ENCODE measurements around the gene ZMYM3.
A peak's percentile ranks its signal among the peaks of the same experiment; 100 is the strongest.

Gene ZMYM3

DNA sequence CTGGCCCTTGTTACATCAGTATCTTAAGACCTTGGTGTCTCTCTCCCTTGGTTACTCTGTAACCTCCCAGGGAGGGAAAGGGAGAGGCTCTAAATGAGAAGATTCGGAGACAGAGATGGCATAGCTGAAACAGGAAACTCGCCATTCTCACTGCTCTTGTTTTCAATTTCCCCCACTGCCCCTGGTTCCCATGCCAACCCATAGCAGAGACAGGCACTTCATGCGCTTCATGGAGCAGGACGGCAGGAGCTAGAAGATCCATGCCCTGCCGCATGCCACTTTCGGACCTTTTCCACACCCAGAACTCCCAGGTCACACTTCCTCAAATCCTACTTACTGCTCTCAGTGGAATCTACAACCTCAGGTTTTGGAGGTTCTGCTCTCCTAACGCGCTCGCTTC lies 3.1 kb downstream of the ZMYM3 start:
- DNase-seq (ENCODE audit: low read depth) = peak; percentile 24
- TF ChIP-seq, protein P1, sequence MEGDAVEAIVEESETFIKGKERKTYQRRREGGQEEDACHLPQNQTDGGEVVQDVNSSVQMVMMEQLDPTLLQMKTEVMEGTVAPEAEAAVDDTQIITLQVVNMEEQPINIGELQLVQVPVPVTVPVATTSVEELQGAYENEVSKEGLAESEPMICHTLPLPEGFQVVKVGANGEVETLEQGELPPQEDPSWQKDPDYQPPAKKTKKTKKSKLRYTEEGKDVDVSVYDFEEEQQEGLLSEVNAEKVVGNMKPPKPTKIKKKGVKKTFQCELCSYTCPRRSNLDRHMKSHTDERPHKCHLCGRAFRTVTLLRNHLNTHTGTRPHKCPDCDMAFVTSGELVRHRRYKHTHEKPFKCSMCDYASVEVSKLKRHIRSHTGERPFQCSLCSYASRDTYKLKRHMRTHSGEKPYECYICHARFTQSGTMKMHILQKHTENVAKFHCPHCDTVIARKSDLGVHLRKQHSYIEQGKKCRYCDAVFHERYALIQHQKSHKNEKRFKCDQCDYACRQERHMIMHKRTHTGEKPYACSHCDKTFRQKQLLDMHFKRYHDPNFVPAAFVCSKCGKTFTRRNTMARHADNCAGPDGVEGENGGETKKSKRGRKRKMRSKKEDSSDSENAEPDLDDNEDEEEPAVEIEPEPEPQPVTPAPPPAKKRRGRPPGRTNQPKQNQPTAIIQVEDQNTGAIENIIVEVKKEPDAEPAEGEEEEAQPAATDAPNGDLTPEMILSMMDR (IDR thresholded peaks at IDR 0.05; ENCODE audit: insufficient read depth, low read depth, low read length, missing control alignments) = no peak
- no peak overlapping the region for H3K4me3 ChIP-seq (ENCODE audit: low read depth, low read length)

DNA sequence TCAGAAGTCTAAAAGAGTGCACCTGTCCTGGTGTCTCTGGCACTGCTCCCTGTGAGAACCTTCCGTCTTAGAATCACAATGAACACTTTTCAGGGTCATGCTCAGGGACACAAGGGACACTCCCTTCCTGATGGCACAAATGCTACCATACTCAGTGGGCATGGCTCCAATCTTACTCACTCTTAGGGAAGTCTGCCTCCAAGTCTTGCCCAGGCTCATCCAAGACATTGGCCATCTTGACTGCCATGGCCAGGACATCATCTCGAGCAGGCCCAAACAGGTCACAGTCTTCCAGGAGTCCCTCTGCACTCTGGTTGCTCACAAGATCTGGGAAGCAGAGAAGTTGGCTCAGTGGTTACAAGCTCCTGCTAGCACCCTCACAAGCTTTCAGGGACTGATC lies 8.8 kb downstream of the ZMYM3 start:
- no peak for DNase-seq (ENCODE audit: low read depth)
- TF ChIP-seq, protein P1 (IDR thresholded peaks at IDR 0.05; ENCODE audit: insufficient read depth, low read depth, low read length, missing control alignments) = no peak
- no peak overlapping the region for H3K4me3 ChIP-seq (ENCODE audit: low read depth, low read length)

DNA sequence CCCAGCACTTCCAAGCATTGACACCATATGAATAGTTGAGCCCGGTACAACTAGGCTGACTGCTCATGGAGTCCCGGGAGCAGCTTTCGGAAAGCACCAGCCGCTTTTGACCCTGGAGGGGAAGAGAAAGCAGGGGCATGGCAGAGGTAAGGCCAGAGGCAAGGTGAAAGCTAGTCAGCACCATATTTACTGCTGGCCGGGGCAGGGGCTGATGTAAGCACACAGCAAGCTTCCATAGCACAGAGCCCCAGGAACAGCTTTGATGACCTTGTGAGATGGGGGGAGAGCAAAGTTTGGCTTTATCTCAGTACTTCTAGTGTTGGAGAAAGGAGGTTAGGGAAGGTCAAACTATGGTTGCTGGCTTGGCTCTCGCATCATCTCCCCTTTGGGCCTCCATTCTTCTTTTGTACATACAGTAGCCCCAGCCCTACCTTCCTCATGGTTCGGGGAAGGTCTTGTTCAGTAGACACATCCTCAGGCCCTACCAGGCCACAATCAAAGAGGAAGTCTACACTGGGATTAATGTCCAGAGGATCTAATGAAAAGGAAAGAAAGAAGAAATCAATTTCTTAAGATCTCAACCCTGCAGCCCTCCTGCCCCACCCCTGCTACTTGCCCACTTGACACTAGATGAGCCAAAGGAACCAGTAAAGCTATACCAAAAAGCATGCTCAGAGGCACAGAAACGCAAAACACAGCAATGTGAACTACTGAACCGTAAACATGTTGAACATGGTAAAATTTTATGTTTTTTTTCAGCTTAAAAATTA lies 9.4 kb downstream of the ZMYM3 start:
- TF ChIP-seq, protein P1 (IDR thresholded peaks at IDR 0.05; ENCODE audit: insufficient read depth, low read depth, low read length, missing control alignments) = no peak
- no peak for DNase-seq (ENCODE audit: low read depth)
- no peak overlapping the region for H3K4me3 ChIP-seq (ENCODE audit: low read depth, low read length)

DNA sequence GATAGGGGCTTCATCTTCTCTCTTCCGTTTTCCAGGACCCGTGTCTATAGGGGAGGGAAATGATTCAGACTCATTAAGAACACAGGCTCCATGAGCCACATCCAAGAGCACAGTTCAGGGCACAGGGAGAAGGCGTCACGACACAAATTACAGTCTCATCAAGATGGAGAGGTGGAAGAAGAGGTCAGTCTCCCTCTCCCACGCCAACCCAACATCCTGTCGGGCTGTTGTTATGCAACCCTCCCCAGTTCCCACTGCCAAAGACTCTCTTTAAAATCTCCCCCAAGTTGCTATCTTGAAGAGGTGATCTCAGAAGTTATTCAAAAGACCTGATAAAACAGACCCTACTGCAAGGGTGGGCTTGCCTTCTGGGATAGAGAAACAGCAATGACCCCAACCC lies 12.6 kb downstream of the ZMYM3 start:
- DNase-seq (ENCODE audit: low read depth) = no peak
- TF ChIP-seq, protein P1 (IDR thresholded peaks at IDR 0.05; ENCODE audit: insufficient read depth, low read depth, low read length, missing control alignments) = no peak
- H3K4me3 ChIP-seq (ENCODE audit: low read depth, low read length) = no peak overlapping the region

DNA sequence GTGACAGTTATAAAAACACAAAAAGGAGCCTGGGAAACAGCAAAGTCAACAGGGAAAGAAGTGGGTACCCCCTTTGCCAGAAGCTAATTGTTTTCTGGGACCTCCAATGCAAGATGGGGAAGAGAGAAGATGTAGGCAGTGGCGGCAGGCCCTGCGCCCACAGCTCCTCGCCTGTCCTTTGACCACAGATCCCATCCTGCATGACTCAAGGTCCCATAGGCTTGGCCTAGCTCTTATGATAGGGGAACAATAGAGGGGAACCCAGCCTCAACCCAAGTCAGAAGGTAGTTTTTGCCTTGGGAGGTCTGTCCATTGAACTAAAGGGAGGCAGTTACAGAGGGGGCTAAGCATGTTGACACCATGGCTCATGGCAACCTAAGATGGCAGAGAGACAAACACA lies 14.2 kb downstream of the ZMYM3 start:
- no peak overlapping the region for H3K4me3 ChIP-seq (ENCODE audit: low read depth, low read length)
- no peak for DNase-seq (ENCODE audit: low read depth)
- TF ChIP-seq, protein P1 (IDR thresholded peaks at IDR 0.05; ENCODE audit: insufficient read depth, low read depth, low read length, missing control alignments) = no peak

DNA sequence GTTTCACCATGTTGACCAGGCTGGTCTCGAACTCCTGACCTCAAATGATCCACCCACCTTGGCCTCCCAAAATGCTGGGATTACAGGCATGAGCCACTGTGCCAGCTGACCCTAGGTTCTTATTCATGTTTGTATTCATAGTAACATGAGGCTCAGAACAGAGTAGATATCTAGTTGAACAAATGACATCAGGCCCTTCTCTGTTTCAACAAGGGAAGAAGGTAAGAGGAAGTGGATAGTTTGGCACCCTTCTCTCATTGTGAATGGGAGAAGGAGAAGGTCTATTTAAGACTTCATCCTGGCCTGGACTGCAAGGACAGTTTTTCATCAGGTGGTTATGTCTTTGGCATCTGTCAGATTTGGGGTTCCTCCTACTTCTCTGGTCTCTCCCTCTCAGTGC lies 17.1 kb downstream of the ZMYM3 start:
- no peak for DNase-seq (ENCODE audit: low read depth)
- TF ChIP-seq, protein P1 (IDR thresholded peaks at IDR 0.05; ENCODE audit: insufficient read depth, low read depth, low read length, missing control alignments) = no peak
- no peak overlapping the region for H3K4me3 ChIP-seq (ENCODE audit: low read depth, low read length)

DNA sequence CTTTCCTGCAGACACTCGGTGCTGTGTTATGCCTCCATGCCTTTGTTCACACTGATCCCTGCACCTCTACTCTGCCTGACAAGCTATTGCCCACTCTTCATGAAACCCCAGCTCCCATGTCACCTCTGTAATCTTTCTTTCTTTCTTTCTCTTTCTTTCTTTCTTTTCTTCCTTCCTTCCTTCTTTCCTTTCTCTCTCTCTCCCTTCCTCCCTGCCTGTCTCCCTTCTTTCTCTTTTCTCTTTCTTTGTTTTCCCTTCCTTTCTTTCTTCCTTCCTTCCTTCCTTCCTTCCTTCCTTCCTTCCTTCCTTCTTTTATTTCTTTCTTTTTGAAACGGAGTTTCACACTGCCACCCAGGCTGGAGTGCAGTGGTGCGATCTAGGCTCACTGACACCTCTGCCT lies 18.5 kb downstream of the ZMYM3 start:
- TF ChIP-seq, protein P1 (IDR thresholded peaks at IDR 0.05; ENCODE audit: insufficient read depth, low read depth, low read length, missing control alignments) = no peak
- no peak overlapping the region for H3K4me3 ChIP-seq (ENCODE audit: low read depth, low read length)

More for the DNA sequence above, 18.5 kb downstream of the ZMYM3 start:
- no peak for DNase-seq (ENCODE audit: low read depth)
